Nephron (organoid): Measurements from ENCODE around the gene TIFAB.

Experiments used
- H3K27ac Mint-ChIP-seq, 3 experiments: 2 replicates each; pipeline ENCODE4 v1.8.0; 2020; ENCODE audit warnings: mixed read lengths in 3 of 3, mild to moderate bottlenecking in 2 of 3, moderate library complexity in 1 of 3
- H3K27me3 Mint-ChIP-seq: 2 replicates; pipeline ENCODE4 v1.8.0; 2021; ENCODE audit warnings: low read depth, mild to moderate bottlenecking, moderate library complexity, mixed read lengths
- H3K36me3 Mint-ChIP-seq: 2 replicates; pipeline ENCODE4 v1.8.0; 2020; ENCODE audit warnings: low read depth, mixed read lengths
- H3K4me1 Mint-ChIP-seq: 2 replicates; pipeline ENCODE4 v1.8.0; 2020; ENCODE audit warnings: mixed read lengths
- H3K4me3 Mint-ChIP-seq, 3 experiments: 2 replicates each; pipeline ENCODE4 v1.8.0; 2020; ENCODE audit warnings: mild to moderate bottlenecking in 3 of 3, mixed read lengths in 3 of 3, moderate library complexity in 2 of 3
- H3K9me3 Mint-ChIP-seq: 2 replicates; pipeline ENCODE4 v1.8.0; 2020; ENCODE audit warnings: mixed read lengths
- TF ChIP-seq, protein P1 (sequence below), 3 experiments: fragments of 200-600 bp; sonication (generic); IDR thresholded peaks; one replicate each; pipeline ENCODE4 v1.5.0; 2021; ENCODE audit warnings: antibody characterized with exemption in 3 of 3; ENCODE audit not compliant: unreplicated experiment in 3 of 3

The TIFAB gene

DNA sequence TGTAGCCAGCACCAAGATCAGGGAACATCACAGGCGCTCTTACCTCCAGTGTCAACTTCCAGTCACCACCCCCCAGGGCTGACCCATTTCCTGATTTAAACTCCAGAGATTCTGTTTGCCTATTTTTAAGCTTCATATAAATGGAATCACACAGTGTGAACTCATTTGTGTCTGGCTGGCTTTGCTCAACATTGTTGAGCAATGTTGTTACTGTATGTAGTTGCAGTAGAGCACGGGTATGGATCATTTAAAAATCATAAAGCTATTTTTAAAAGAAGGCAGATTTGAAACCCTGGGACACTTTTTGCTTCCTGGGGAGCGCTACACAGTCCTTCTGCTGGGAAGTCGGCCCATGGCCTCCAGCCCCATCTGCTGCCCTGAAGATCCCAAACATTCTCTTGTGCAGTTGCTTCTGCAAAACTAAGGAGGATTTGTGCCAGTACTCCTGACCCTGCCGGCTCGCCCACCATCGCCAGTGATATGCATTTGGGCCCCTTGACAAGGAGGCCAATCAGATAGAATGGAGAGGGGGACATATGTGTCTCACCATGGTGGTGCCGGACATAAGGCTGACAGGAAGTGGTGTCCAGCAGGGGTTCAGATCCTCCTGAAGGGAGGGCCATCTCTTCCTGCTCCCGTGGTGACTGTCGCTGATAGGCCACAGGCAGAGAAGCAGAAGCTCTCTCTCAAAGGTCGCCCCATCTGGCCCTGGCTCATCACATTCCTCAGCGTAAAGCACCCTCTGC, 18.3 kb downstream of the TIFAB start:
- peaks cover 59% of the 10 kb centered on the region for H3K4me1 Mint-ChIP-seq

DNA sequence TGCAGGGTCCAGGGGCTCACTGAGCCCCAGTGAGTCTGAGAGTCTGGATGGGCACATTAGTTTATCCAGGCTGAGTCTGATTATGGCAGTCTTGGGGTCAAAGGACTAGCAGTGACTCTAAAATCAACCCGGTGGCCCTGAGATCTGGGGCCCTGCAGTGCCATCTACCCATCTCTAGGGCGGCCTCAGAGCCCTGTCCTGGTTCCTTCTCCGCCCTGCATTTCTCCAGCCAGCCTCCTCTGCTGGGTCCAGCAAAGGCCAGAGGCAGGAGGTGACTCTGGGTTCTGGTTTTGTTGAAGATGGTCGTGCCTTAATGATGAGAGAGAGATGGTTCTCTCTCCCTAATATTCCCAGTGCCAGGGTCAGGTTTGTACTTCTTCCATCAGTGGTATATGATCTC, 20.0 kb downstream of the TIFAB start:
- TF ChIP-seq, protein P1, sequence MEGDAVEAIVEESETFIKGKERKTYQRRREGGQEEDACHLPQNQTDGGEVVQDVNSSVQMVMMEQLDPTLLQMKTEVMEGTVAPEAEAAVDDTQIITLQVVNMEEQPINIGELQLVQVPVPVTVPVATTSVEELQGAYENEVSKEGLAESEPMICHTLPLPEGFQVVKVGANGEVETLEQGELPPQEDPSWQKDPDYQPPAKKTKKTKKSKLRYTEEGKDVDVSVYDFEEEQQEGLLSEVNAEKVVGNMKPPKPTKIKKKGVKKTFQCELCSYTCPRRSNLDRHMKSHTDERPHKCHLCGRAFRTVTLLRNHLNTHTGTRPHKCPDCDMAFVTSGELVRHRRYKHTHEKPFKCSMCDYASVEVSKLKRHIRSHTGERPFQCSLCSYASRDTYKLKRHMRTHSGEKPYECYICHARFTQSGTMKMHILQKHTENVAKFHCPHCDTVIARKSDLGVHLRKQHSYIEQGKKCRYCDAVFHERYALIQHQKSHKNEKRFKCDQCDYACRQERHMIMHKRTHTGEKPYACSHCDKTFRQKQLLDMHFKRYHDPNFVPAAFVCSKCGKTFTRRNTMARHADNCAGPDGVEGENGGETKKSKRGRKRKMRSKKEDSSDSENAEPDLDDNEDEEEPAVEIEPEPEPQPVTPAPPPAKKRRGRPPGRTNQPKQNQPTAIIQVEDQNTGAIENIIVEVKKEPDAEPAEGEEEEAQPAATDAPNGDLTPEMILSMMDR (IDR thresholded peaks at IDR 0.05; ENCODE audit: unreplicated experiment in 3 of 3): no peak
- no peak overlapping the region for H3K27ac Mint-ChIP-seq
- no peak overlapping the region for H3K4me3 Mint-ChIP-seq
- peaks cover 9% of the 10 kb centered on the region for H3K27me3 Mint-ChIP-seq
- peaks cover 42% of the 10 kb centered on the region for H3K4me1 Mint-ChIP-seq
- no peaks in the 10 kb centered on the region for H3K36me3 Mint-ChIP-seq
- H3K9me3 Mint-ChIP-seq: peaks cover 11% of the 10 kb centered on the region

More for the DNA sequence above, 18.3 kb downstream of the TIFAB start:
- H3K27ac Mint-ChIP-seq: peak overlapping the region in 2 of 3 experiments; percentile 2 to 18
- peaks cover 7% of the 10 kb centered on the region for H3K9me3 Mint-ChIP-seq
- H3K4me3 Mint-ChIP-seq: no peak overlapping the region
- no peaks in the 10 kb centered on the region for H3K36me3 Mint-ChIP-seq
- peaks cover 13% of the 10 kb centered on the region for H3K27me3 Mint-ChIP-seq
- TF ChIP-seq, protein P1 (IDR thresholded peaks at IDR 0.05; ENCODE audit: unreplicated experiment in 3 of 3): no peak

DNA sequence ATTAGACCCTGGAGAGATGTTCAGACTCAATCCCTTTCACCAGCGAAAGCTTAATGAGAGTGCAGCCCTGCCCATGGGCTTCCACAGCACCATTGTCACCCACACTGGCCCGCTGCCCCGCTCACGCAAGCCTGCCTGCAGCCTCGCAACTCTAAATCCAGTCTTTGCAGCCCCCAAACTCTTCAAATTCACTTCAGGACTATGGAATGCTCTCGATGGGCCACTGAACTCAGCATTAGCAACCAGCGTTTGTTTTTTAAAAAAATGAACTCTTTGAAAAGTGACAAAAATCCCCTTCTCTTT, 22.1 kb downstream of the TIFAB start:
- H3K36me3 Mint-ChIP-seq: no peaks in the 10 kb centered on the region

DNA sequence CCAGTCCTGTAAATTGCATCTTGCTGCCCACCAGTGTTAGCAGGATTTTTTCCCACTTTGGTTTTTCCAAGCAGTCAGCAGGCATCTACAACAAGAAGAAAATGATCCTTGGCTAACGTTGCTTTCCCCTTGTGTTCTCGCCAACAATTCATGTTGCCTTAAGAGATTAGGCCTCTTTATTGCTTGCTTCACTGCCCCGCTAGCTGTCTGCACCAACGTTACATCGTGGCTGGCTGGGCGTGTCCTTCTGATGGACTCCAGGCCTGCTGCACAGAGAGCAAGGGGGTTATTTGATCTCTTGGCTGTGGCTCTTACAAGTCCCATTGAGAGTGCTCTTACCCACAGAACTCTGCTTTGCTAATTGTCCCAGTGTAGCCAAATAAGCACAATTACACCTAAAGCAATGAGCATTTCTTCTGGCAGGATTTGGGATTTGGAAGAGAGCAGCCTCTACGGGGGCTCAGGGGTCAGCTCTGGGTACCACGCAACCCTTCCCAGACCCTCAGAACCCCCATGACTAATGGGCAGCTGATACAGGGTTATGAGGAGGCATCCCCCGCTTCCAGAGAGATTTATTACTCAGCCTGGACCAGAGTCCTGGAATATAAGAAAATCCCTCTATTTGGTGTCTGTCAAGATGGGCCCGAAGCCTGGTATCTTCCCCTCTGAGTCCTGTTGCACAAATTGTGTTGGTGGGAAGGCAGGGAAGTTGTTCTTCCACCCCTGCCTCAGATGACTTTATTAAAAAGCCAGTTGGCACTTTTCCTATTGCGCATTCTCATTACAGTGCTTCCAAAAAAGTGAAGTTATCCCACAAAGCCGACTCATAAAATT, 22.6 kb downstream of the TIFAB start:
- Mint-ChIP-seq H3K27ac (peak overlapping the region in 2 of 3 experiments; percentile 54 to 67), H3K36me3 (no peaks in the 10 kb centered on the region), H3K4me1 (peaks cover 45% of the 10 kb centered on the region), H3K27me3 (peaks cover under 1% of the 10 kb centered on the region), H3K4me3 (no peak overlapping the region), H3K9me3 (peaks cover 11% of the 10 kb centered on the region)
- TF ChIP-seq, protein P1 (IDR thresholded peaks at IDR 0.05; ENCODE audit: unreplicated experiment in 3 of 3): no peak

More for the DNA sequence above, 22.1 kb downstream of the TIFAB start:
- TF ChIP-seq, protein P1 (IDR thresholded peaks at IDR 0.05; ENCODE audit: unreplicated experiment in 3 of 3): no peak
- H3K9me3 Mint-ChIP-seq: peaks cover 11% of the 10 kb centered on the region
- peaks cover 6% of the 10 kb centered on the region for H3K27me3 Mint-ChIP-seq
- H3K4me3 Mint-ChIP-seq: no peak overlapping the region
- H3K4me1 Mint-ChIP-seq: peaks cover 45% of the 10 kb centered on the region
- H3K27ac Mint-ChIP-seq: peak overlapping the region in 2 of 3 experiments; percentile 24 to 67

DNA sequence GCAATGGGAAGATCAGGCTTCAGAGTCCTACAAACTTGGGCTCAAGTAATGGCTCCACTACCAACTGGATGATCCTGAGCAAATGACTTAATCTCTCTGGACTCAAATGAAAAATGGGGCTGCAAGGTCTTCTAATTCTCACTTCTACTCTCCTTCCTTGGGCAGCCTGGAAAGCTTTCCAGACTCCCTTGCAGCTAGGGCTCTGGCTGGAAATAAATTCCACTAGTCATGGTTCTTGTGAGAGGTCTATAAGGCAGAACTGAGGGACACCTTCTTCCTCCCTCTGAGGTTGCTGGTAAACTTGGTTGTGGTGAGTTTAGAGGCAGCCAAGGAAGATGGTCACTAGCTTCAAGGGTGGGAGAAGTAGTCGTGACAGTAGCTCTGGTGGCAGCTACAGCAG, 23.6 kb downstream of the TIFAB start:
- no peak overlapping the region for H3K4me3 Mint-ChIP-seq
- no peaks in the 10 kb centered on the region for H3K36me3 Mint-ChIP-seq
- H3K9me3 Mint-ChIP-seq: peaks cover 11% of the 10 kb centered on the region
- peaks cover 43% of the 10 kb centered on the region for H3K4me1 Mint-ChIP-seq
- H3K27ac Mint-ChIP-seq: no peak overlapping the region
- TF ChIP-seq, protein P1 (IDR thresholded peaks at IDR 0.05; ENCODE audit: unreplicated experiment in 3 of 3): no peak
- H3K27me3 Mint-ChIP-seq: no peaks in the 10 kb centered on the region
